HG02943 (cell line): Measurements from ENCODE around the gene C1orf216.
"Not testable (repeated sequence)": the region's sequence is repeated elsewhere in the genome, so short reads cannot be mapped to it uniquely, and the experiment has no call there.

Source experiments
- ATAC-seq: cut with Tn5 transposase; IDR thresholded peaks from one replicate; pipeline ENCODE4 v1.9.1; 2021; ENCODE audit warnings: mild to moderate bottlenecking, low read depth, moderate library complexity; ENCODE audit not compliant: unreplicated experiment

The C1orf216 gene

DNA sequence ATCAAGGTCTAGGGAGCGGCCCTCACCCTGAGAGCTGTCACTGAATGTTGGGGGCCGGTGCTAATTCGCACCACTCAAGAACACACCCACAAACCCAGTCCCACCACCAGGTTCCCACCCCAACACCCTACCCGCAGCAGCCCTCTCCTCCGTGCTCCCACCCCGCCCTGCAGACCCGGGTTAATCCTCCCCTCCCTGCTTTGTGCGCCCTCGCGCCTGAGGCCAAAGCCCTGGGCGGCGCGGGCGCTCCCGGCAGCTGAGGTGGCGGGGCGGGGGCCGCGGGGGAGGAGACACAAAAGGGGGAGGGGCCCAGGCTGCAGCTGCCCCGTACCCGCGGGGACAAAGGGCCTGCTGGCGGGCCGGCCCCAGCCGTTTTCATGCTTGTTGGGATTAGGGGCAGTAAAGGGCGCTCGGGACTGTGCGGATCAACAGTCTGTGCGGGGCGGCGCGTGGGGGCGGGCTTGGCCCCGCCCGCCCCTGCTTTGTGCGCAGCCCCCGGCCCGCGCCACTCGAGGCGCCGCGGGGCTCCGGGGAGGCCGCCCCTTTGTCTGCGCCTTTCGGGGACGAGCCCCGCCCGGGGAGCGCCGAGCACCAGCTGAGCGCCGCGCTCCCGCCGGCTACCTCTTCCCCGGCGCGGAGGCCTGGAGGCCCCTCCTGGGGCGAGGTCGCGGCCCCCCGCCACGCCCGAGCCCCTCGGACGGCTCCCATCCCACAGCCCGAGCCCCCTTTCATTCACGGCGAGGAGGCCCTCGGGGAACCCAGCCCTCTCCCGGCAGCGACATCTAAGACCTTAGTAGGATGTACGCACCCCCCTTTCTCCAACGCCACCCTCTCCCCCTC is 10.9 kb downstream of the C1orf216 start:
- no peak for ATAC-seq

DNA sequence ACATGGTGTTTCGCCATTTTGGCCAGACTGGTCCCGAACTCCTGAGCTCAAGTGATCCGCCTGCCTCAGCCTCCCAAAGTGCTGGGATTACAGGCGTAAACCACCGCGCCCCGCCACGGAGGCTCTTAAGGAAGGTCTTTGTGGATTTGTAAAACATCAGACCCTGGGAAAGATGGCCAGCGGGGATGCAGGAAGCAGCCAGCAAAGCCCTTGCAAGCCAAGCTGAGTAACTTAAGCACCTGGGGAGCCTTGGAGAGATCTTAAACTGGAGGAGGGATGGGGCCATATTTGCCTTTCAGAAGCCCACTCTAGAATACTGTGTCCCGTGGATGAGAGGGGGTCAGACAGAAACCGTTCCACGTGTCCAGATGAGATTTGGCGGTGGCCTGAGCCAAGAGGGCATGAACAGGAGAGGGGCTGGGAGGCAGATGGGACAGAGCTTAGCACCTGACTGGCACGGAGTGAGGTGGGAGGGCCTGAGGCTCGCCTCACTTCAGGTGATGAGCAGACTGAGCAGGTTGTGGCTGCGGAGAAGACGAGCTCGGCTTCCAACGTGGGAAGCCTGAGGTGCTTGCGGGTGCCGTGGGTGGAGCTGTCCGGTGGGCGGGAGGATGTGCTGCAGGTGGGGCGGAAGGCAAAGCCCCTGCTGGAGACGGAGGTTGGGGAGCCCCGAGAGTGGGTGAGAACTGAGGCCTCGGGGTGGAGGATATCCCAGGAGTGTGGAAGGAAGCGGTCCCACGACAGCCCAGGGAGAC is 11.7 kb downstream of the C1orf216 start:
- no peak for ATAC-seq

DNA sequence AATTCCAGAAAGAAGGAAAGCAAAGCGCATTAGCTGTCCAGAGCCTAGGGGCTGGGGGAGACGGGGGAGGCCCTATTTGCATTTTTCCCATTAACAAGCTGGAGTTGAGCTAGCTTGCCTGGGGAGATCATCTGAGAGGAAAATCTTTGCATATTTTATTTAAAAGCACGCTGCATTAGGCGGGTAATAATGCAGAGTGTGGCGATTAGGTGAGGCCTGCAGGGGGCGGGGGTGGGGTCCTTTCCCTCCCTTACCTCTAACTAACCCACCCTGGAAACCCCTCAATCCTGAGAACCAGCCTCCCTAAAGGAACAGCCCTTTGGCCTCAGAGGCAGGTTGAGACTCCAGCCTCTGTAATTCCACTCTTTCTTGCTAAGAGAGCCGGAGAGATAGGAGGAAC is 16.2 kb downstream of the C1orf216 start:
- no peak for ATAC-seq

DNA sequence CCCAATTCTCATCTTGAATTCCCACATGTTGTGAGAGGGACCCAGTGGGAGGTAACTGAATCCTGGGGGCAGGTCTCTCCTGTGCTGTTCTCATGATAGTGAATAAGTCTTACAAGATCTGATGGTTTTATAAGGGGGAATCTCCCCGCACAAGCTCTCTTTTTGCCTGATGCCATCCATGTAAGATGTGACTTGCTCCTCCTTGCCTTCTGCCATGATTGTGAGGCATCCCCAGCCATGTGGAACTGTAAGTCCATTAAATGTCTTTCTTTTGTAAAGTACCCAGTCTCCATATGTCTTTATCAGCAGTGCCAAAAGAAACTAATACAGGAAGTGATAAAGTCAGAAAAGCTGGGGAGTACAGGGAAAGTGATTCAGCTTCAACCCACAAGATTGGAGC is 19.5 kb downstream of the C1orf216 start:
- ATAC-seq: not testable (repeated sequence)

DNA sequence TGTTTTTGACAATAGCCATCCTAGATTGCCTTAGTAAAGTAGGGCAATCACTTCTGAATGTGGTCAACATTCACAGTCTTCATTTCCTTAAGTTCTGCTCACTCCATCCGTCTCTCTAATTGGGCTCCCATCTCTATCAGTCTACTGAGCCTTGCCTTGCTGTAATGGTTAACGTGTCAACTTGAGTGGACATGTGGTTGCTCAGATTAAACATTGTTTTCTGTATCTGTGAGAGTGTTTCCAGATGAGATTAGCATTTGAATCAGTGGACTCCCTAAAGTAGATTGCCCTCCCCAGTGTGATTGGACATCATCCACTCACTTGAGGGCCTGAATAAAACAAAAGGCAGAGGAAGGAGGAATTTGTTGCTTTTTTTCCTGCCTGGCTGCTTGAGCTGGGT is 26.4 kb downstream of the C1orf216 start:
- no peak for ATAC-seq

DNA sequence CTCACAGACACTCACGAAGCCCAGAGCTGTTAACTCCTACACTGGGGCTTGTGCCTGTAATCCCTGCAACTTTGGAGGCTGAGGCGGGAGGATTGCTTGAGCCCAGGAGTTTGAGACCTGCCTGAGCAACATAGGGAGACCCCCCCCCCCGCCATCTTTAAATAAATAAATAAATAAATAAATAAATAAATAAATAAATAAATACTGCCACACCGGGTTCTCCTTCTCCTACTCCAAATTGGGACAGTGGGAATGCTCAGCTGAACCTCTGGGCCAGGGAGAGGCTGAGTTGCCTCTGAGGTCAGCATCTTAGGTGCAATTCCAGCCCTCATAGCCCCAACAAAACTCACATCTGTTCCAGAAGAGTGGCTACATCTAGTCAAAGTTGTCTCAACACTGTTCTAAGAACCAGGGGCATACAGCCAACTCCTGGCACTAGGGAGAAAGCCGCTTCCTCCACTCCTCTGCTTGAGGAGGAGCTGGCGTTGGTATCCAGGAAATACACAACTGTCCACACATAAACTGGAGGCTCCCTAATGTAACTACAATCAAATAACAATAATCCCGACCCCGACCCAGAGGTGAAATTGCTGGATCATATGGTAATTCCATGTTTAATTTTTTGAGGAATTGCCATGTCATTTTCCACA is 27.0 kb downstream of the C1orf216 start:
- ATAC-seq: no peak

DNA sequence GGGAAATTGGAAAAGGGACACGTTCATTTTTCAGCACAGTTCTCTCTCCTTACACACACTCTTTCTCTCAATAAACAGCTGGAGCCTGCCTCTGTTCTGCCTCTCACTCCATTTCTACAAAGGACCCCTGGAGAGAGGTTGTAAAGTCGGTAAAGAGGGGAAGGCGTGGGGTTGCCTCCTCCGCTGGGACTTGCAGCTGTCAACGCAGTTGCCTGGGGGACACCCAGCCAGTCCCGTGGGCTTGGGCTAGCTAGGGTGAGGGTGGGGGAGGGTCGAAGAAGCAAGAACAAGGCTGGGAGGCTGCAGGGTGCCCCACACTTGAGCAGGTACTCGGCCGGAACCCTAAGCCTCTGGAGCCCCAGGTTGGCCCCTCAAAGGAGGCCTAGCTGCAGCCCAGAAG is 27.6 kb downstream of the C1orf216 start:
- no peak for ATAC-seq

DNA sequence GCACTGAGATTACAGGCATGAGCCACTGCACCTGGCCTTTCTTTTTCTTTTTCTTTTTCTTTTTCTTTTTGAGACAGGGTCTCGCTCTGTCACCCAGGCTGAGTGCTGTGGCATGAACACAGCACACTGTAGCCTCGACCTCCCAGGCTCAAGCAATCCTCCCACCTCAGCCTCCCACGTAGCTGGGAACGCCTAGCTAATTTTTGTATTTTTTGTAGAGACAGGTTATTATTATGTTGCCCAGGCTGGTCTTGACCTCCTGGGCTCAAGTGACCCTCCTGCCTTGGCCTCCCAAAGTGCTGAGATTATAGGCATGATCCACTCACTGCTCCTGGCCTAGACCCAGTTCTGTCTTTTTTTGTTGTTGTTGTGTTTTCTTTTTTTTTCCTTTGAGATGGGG is 28.6 kb downstream of the C1orf216 start:
- ATAC-seq: not testable (repeated sequence)

DNA sequence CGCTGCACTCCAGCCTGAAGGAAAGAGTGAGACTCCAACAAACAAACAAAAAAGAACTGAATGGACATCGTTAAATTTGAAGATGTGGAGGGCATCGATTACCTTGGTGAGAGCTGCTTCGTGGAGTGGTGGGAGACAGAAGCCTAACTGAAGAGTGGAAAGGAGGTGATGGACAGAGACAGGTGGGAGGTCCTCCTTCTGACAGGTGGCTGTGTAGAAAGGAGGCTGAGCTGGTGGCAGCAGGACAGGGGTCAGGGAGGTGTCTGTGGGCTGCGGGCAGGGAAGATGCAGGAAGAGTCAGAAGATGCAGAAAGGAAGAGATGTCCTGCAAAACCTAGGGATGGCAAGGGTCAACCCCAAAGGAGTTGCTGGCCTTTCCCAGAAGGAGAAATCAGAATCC is 30.5 kb downstream of the C1orf216 start:
- no peak for ATAC-seq

DNA sequence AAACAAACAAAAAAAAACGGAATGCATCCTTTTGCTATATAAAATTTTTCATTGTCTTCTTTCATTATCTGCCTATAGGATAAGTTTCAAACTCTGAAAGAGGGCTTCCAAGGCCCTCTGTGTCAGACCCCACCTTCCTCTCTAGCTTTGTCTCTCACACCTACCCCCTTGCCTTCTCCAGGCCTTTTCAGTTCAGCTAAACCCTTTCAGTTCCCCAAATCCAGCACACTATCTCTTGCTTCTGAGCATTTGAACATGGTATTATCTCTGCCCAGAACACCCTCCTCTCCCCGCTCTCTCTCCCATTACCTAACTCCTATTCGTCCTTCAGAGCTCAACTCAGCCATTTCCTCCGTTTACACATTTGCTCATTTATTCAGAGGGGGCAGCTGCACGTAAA is 35.7 kb downstream of the C1orf216 start:
- no peak for ATAC-seq

DNA sequence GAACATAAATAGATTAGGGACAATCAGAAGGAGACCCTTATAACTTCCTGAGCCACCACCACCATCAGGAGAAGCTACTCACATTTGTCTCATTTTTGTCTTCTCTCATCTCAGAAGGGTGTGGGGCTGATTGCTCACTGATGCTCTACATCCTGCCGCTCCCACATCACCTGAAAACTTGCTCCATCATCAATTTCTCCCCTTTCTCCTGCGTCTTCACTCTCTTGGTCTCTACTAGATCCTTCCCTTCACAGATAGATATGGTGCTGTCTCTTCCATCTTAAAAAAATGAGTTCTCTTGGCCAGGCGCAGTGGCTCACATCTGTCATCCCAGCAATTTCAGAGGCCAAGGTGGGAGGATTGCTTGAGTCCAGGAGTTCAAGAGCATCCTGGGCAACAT is 38.4 kb downstream of the C1orf216 start:
- no peak for ATAC-seq

DNA sequence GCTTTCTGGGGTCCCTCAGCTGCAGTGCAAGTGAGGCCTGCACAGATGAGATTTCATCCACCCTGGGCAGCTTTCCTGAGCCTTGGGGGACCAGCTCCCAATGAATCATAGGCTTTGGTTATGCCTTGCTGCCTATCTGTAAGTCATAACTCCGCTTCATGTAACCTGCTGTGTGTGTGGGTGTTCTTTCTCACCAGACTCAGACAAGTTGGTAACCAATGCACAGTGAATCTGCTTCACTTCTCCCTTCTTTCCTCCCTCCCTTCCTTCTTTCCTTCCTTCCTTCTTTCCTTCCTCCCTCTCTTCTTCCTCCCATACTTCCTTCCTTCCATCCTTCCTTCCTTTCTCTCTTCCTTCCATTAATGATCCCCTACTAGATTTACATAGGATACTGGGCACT is 42.9 kb downstream of the C1orf216 start:
- no peak for ATAC-seq

DNA sequence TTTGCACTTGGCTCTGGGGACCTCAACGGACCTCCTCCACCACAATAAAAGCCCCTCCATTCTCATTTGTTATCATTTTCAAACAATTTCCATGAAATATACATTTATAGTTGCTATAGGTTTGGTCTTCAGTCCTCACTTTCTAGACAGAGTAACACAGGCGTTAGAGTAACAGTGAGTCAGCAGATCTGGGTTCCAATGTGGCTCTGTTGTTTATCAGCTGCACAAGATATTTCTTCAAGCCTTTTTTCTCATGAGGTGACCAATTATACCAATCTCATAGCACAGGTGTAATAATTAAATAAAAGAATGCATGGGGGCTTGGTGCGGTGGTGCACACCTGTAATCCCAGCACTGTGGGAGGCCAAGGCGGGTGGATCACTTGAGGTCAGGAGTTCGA is 44.6 kb downstream of the C1orf216 start:
- no peak for ATAC-seq

DNA sequence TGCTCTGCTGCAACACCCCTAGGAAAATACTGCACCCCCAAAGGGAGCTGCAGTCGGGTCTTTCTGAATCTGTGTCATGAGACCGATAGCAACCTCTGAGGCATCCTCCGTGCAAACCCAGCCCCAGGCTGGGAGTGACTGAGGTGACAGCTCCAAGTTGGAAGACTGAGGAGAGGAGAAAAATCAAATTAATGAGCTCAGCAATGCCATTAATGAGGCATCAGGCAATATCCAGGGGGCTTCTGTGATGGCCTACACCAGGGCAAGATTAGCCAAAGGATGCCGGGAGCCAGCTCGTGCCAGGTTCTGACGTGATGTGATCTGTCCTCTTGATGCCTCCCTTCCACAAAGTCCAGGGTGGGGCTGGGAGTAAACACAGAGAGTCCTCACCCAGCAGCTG is 46.6 kb downstream of the C1orf216 start:
- no peak for ATAC-seq

DNA sequence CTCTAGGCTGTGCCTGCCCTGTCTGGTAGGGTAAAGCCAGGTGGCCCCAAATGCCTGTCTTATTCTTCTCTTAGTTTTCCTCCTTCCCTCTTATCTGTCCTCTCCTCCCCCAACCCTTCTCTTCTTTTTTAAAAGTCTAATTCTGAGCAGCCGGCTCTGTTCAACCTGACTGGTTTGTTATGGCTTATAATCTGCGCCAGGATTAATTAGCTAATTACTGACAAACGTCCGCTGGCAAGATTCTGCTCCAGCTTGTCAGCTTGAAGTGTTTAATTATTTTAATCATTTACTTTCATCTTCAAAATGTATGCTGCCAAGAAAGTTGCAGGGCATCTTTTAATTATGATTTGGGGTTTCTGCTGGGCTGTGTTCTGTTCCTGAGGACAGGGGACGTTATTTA is 50.2 kb downstream of the C1orf216 start:
- ATAC-seq: no peak

DNA sequence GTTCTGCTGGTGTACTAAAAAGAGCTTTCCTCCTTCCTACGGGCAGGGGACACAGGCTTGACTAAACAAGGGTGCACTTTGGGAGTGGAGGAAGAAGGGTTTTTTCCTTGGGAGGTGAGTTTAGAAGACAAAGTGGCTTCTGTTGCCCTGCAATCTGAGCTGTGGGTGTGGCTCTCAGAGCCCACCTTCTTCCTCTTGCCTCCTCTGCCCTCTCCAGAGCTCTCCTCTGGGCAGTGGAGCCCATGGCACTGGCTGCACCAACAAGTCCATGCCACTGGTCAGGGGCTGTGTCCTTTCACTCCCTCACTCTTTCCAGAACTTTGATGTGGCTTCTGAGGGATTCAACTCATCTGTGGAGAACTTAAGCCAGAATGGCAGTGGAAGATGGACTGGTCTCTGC is 51.8 kb downstream of the C1orf216 start:
- ATAC-seq: no peak

DNA sequence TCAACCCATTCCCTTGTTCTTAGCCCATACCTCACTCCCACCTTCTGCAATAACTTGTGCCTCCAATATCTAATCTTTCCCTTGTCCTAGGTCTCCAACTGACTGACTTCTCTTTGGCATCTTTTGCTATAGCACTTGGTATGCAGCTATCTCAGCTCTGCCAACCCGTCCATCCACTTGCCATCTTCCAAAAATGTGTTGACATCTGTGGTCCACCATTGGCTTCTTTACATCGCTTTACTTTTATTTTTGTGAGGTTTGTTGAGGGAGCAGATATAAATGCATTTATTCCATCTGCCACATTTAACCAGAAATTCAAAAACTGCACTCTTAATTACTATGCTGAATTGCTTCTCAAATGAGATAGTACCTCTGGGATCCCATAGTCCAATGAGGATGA is 52.5 kb downstream of the C1orf216 start:
- no peak for ATAC-seq
